Fibroblast of skin of right quadriceps (primary cell): Measurements from ENCODE around the gene PKD2.

ENCODE experiments used
- DNase-seq: peaks from one replicate; pipeline ENCODE4 v3.0.0-alpha.2; 2013

PKD2 gene

GRCh38 chr4:88007304-88008121, at the start of gene PKD2:
Gene PKD2 (plus strand): TSS chr4:88007635. CDS start chr4:88007734, 99 bp downstream.
- DNase-seq, result peak; percentile 75

- DNase-seq, result peak; percentile 14
Measured at GRCh38 chr4:87961993-87962392, 45.4 kb upstream of the PKD2 start.

GRCh38 chr4:87962398-87963146, 44.9 kb upstream of the PKD2 start:
- DNase-seq, result no peak

- DNase-seq, result no peak
Measured at GRCh38 chr4:87965501-87965975, 41.9 kb upstream of the PKD2 start.

- no peak for DNase-seq
Measured at GRCh38 chr4:87966095-87966496, 41.3 kb upstream of the PKD2 start.

- DNase-seq, result no peak
Measured at GRCh38 chr4:87967193-87967592, 40.2 kb upstream of the PKD2 start.

- no peak for DNase-seq
Measured at GRCh38 chr4:87970121-87970520, 37.3 kb upstream of the PKD2 start.

GRCh38 chr4:87971866-87972265, 35.6 kb upstream of the PKD2 start:
- DNase-seq, result no peak

GRCh38 chr4:87973283-87974169, 33.9 kb upstream of the PKD2 start:
- peak; percentile 95 for DNase-seq

- DNase-seq, result no peak
Measured at GRCh38 chr4:87974856-87975462, 32.5 kb upstream of the PKD2 start.

GRCh38 chr4:87975466-87975865, 32.0 kb upstream of the PKD2 start, which contains the start of gene SPP1:
Gene SPP1 (plus strand): TSS chr4:87975714. CDS start chr4:87976896, 1,182 bp downstream.
- DNase-seq, result peak; percentile 23

GRCh38 chr4:87977521-87978278, 29.7 kb upstream of the PKD2 start:
- no peak for DNase-seq

- DNase-seq, result peak; percentile 33
Measured at GRCh38 chr4:87978681-87979080, 28.8 kb upstream of the PKD2 start.

- no peak for DNase-seq
Measured at GRCh38 chr4:87979810-87980209, 27.6 kb upstream of the PKD2 start.

GRCh38 chr4:87981486-87981885, 25.9 kb upstream of the PKD2 start:
- no peak for DNase-seq

- DNase-seq, result no peak
Measured at GRCh38 chr4:87982036-87982435, 25.4 kb upstream of the PKD2 start.

GRCh38 chr4:87982446-87983010, 24.9 kb upstream of the PKD2 start:
- peak; percentile 35 for DNase-seq

GRCh38 chr4:87983996-87984395, 23.4 kb upstream of the PKD2 start:
- no peak for DNase-seq

GRCh38 chr4:87985097-87985886, 22.1 kb upstream of the PKD2 start:
- peak; percentile 44 for DNase-seq

GRCh38 chr4:87985887-87986200, 21.6 kb upstream of the PKD2 start:
- no peak for DNase-seq

- DNase-seq, result no peak
Measured at GRCh38 chr4:87986508-87986907, 20.9 kb upstream of the PKD2 start.
